KMS-11 (cell line): ENCODE results near the gene KITLG.

Experiments used
- H2AFZ ChIP-seq: fragments of 200-600 bp; sonication (generic); 2 replicates; pipeline ENCODE4 v1.6.1; 2016; ENCODE audit warnings: antibody characterized with exemption, mixed run types, low read depth
- H3K27ac ChIP-seq: fragments of 200-600 bp; sonication (generic); 2 replicates; pipeline ENCODE4 v1.6.1; 2016; ENCODE audit warnings: mild to moderate bottlenecking, mixed run types
- H3K27me3 ChIP-seq: fragments of 200-600 bp; sonication (generic); 2 replicates; pipeline ENCODE4 v1.6.1; 2017; ENCODE audit warnings: mild to moderate bottlenecking, low read depth, mixed run types, moderate library complexity; ENCODE audit not compliant: insufficient read depth
- H3K36me3 ChIP-seq: fragments of 200-600 bp; sonication (generic); 2 replicates; pipeline ENCODE4 v1.6.1; 2017; ENCODE audit warnings: mild to moderate bottlenecking, mixed run types; ENCODE audit not compliant: insufficient read depth
- H3K4me1 ChIP-seq: fragments of 200-600 bp; sonication (generic); 2 replicates; pipeline ENCODE4 v1.6.1; 2016; ENCODE audit warnings: mild to moderate bottlenecking, low read depth, mixed run types; ENCODE audit not compliant: poor library complexity, severe bottlenecking
- H3K4me2 ChIP-seq: fragments of 200-600 bp; sonication (generic); 2 replicates; pipeline ENCODE4 v1.7.0; 2016; ENCODE audit warnings: mild to moderate bottlenecking, mixed run types
- H3K4me3 ChIP-seq: fragments of 200-600 bp; sonication (generic); IDR thresholded peaks from 2 replicates; pipeline ENCODE4 v1.6.1; 2017; ENCODE audit warnings: low read depth, low read length, mixed read lengths; ENCODE audit not compliant: insufficient read depth
- H3K79me2 ChIP-seq: fragments of 200-600 bp; sonication (generic); 2 replicates; pipeline ENCODE4 v1.6.1; 2016; ENCODE audit warnings: low read depth, mixed run types; ENCODE audit not compliant: insufficient read depth
- H3K9ac ChIP-seq: fragments of 200-600 bp; sonication (generic); 2 replicates; pipeline ENCODE4 v1.6.1; 2016; ENCODE audit warnings: mild to moderate bottlenecking, mixed run types
- H4K20me1 ChIP-seq: fragments of 200-600 bp; sonication (generic); 2 replicates; pipeline ENCODE4 v1.6.1; 2016; ENCODE audit warnings: mild to moderate bottlenecking, mixed run types; ENCODE audit not compliant: insufficient read depth
- TF ChIP-seq, protein P1 (sequence below): fragments of 200-600 bp; sonication (generic); conservative IDR thresholded peaks from 2 replicates; pipeline ENCODE4 v1.6.1; 2017; ENCODE audit warnings: low read depth, mild to moderate bottlenecking, antibody characterized with exemption, low read length, moderate library complexity, mixed read lengths

Gene KITLG

DNA sequence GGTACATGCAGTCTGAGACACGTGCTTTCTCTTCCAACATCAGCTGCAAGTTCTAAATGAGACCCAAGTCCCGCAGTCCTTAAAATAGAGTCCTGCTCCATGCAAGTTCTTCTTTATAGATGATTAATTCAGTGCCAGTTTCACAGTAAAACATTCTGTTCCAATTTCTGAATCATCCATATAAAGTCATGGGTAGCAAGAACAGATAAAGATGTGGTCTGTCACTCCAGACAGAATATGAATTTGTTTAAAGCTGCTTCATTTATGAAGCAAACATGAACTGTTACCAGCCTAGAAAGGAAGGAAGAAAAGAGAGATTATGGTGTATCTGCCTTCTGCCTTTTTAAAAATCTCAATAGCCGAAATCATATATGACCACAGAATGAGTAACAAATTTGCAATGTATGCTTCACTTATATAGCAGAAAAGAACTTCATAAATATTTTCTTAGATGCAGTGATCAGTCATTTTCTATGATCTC is 83.3 kb downstream of the KITLG start:
- H3K4me3 ChIP-seq: no peak overlapping the region
- no peaks in the 10 kb centered on the region for H3K4me1 ChIP-seq
- H3K4me2 ChIP-seq: no peak overlapping the region
- no peak overlapping the region for H3K27ac ChIP-seq
- TF ChIP-seq, protein P1, sequence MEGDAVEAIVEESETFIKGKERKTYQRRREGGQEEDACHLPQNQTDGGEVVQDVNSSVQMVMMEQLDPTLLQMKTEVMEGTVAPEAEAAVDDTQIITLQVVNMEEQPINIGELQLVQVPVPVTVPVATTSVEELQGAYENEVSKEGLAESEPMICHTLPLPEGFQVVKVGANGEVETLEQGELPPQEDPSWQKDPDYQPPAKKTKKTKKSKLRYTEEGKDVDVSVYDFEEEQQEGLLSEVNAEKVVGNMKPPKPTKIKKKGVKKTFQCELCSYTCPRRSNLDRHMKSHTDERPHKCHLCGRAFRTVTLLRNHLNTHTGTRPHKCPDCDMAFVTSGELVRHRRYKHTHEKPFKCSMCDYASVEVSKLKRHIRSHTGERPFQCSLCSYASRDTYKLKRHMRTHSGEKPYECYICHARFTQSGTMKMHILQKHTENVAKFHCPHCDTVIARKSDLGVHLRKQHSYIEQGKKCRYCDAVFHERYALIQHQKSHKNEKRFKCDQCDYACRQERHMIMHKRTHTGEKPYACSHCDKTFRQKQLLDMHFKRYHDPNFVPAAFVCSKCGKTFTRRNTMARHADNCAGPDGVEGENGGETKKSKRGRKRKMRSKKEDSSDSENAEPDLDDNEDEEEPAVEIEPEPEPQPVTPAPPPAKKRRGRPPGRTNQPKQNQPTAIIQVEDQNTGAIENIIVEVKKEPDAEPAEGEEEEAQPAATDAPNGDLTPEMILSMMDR: no peak
- H3K9ac ChIP-seq: no peak overlapping the region
- no peak overlapping the region for H2AFZ ChIP-seq
- H3K27me3 ChIP-seq: no peaks in the 10 kb centered on the region
- no peaks in the 10 kb centered on the region for H3K79me2 ChIP-seq
- H4K20me1 ChIP-seq: no peaks in the 10 kb centered on the region
- no peaks in the 10 kb centered on the region for H3K36me3 ChIP-seq

DNA sequence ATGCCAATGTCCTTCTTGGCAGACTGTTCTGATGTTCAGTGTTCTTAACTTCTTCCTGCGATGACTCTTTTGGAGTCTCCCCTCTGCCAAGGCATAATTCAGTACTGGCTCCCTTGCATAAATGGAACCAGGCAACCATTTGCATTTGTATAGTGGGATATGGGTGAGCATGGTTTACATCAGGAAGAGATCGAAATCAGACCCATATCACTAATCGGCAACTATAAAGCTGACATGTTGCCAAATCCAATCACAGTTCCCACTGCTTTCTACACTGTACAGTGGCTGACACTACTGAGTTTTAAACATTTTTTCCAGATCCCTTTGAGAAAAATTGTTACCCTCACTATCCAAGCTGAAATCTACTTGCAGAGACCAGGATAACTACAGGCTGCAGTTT is 83.8 kb downstream of the KITLG start:
- Histone ChIP-seq H2AFZ (no peak overlapping the region), H3K4me2 (no peak overlapping the region), H4K20me1 (no peaks in the 10 kb centered on the region), H3K4me1 (no peaks in the 10 kb centered on the region), H3K36me3 (no peaks in the 10 kb centered on the region), H3K79me2 (no peaks in the 10 kb centered on the region), H3K27ac (no peak overlapping the region), H3K4me3 (no peak overlapping the region), H3K9ac (no peak overlapping the region), H3K27me3 (no peaks in the 10 kb centered on the region)
- TF ChIP-seq, protein P1: no peak

DNA sequence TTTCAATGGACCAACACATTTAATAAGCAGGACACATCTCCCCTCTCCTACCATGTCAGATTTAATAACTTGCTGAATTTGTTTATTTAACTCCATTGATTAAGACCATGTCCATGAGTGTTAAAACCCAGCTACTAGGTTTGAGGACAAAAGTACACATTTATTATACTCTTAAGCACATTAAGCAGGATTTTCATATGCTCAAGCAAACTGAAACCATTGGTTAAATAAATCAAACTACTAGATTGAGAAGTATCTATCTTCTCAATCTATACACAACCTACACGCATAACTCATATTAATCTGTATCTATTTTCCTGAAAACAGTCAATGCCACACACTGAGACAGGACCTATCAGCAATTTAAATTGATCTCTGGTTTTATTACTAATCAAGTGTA is 85.2 kb downstream of the KITLG start:
- Histone ChIP-seq H2AFZ (no peak overlapping the region), H4K20me1 (no peaks in the 10 kb centered on the region), H3K36me3 (no peaks in the 10 kb centered on the region), H3K4me3 (no peak overlapping the region), H3K79me2 (no peaks in the 10 kb centered on the region), H3K4me1 (no peaks in the 10 kb centered on the region), H3K4me2 (no peak overlapping the region), H3K9ac (no peak overlapping the region), H3K27ac (no peak overlapping the region), H3K27me3 (no peaks in the 10 kb centered on the region)
- TF ChIP-seq, protein P1: no peak

DNA sequence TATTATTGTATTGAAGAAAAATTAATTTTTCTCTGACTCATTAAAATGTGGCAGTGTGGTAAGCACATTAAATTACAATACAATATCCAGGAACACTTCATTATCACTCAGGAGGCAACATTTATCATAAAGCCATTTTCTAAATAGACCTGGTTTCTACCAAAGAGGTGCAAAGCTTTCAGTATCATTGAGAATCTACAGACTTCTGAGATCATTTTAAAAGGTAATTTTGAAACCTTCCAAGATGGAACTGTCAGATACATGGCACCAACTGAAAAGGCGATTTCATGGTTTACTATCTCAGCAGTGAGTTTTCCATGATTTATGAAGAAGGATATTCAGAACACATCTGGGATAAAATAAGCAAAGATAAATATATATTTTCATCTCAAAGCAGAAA is 85.8 kb downstream of the KITLG start:
- H3K36me3 ChIP-seq: no peaks in the 10 kb centered on the region

More for the DNA sequence above, 85.8 kb downstream of the KITLG start:
- Histone ChIP-seq H3K27me3 (no peaks in the 10 kb centered on the region), H4K20me1 (no peaks in the 10 kb centered on the region), H3K4me1 (no peaks in the 10 kb centered on the region), H3K9ac (no peak overlapping the region), H3K4me2 (no peak overlapping the region), H2AFZ (no peak overlapping the region), H3K79me2 (no peaks in the 10 kb centered on the region), H3K4me3 (no peak overlapping the region), H3K27ac (no peak overlapping the region)
- TF ChIP-seq, protein P1: no peak
